K562 (cell line): Measurements from ENCODE around the gene MRGPRD. TPM values are rescaled to one million over a fixed set of nuclear protein-coding genes. Genes with fewer than 3 reads are reported as not detected.

Experiments
- ATAC-seq: fragments of 200-7000 bp; cut with Tn5 transposase; 3 replicates; pipeline ENCODE4 v1.9.1; 2020; ENCODE audit warnings: moderate library complexity
- BruUV-seq: library from RNA; stranded (reverse); fragments of 400-500 nt; replicated peaks from 2 replicates; lab custom pipeline; 2021; lab: Mats Ljungman, UMichigan
- CTCF ChIA-PET: fragments of 300-600 bp; formaldehyde crosslinking; extraction: SDS; loops from one replicate; lab custom pipeline; 2021; ENCODE audit warnings: low intra/inter-chr PET ratio; lab: Yijun Ruan, JAX
- POLR2A ChIA-PET: fragments of 300-600, 350-650 bp; sonication (Branson Sonifier 250); formaldehyde crosslinking; extraction: SDS; loops from one replicate; lab custom pipeline; 2021; ENCODE audit warnings: antibody characterized with exemption, inconsistent platforms; lab: Yijun Ruan, JAX
- DNase-seq, 4 experiments: peaks; one replicate each; pipeline versions ENCODE4 v3.0.0 to v3.0.0-alpha.2; 2011 to 2018; ENCODE audit warnings: low spot score in 3 of 4, mixed read lengths in 3 of 4; ENCODE audit errors: extremely low read depth in 1 of 4
- FAIRE-seq: peaks from 2 replicates; lab custom pipeline; 2011; peaks lifted over from hg19 to GRCh38; lab: Jason Lieb, UNC
- H2AFZ ChIP-seq: 2 replicates; pipeline ENCODE4 v1.6.0; 2011; ENCODE audit warnings: low read depth, low read length, control low read depth, inconsistent platforms
- H3K27ac ChIP-seq: fragments of 200-600 bp; 3 replicates; pipeline ENCODE4 v1.8.0; 2011; ENCODE audit warnings: low read depth, mild to moderate bottlenecking, control low read depth, inconsistent platforms, low read length, moderate library complexity, mixed read lengths; ENCODE audit errors: extremely low read depth
- H3K27me3 ChIP-seq, 2 experiments: fragments of 300-600 bp in 1 of 2; 2 replicates in 1 of 2; 3 replicates in 1 of 2; pipeline versions ENCODE4 v1.6.0 to v1.8.0; 2011; ENCODE audit warnings: inconsistent platforms in 2 of 2, low read length in 2 of 2, mild to moderate bottlenecking in 1 of 2, mixed read lengths in 1 of 2, moderate library complexity in 1 of 2; ENCODE audit not compliant: control insufficient read depth in 2 of 2, insufficient read depth in 2 of 2
- H3K36me3 ChIP-seq: fragments of 300-600 bp; 3 replicates; pipeline ENCODE4 v1.8.0; 2011; ENCODE audit warnings: mild to moderate bottlenecking, low read length, inconsistent platforms; ENCODE audit not compliant: control insufficient read depth, insufficient read depth
- H3K4me1 ChIP-seq, 2 experiments: fragments of 200-600 bp in 1 of 2; replicated peaks in 1 of 2; 2 replicates in 1 of 2; 3 replicates in 1 of 2; pipeline versions ENCODE4 v1.5.1 to v1.8.0; 2011; ENCODE audit warnings: inconsistent platforms in 2 of 2, low read length in 2 of 2, mild to moderate bottlenecking in 1 of 2, mixed read lengths in 1 of 2, moderate library complexity in 1 of 2; ENCODE audit not compliant: control insufficient read depth in 2 of 2, insufficient read depth in 2 of 2
- H3K4me2 ChIP-seq: 2 replicates; pipeline ENCODE4 v1.6.1; 2011; ENCODE audit warnings: low read length, control low read depth, inconsistent platforms, mixed read lengths; ENCODE audit not compliant: insufficient read depth
- H3K4me3 ChIP-seq: fragments of 200-600 bp; sonication (generic), shearing (Covaris generic); 2 replicates; pipeline ENCODE4 v1.5.1; 2016; ENCODE audit warnings: control low read depth, inconsistent platforms
- H3K79me2 ChIP-seq: fragments of 200-600 bp; 3 replicates; pipeline ENCODE4 v1.8.0; 2011; ENCODE audit warnings: low read length, inconsistent platforms; ENCODE audit not compliant: control insufficient read depth, insufficient read depth
- H3K9ac ChIP-seq, 2 experiments: 2 replicates each; pipeline versions ENCODE4 v1.6.0 to v1.6.1; 2011; ENCODE audit warnings: low read depth in 2 of 2, low read length in 2 of 2, control low read depth in 1 of 2, inconsistent platforms in 1 of 2, mild to moderate bottlenecking in 1 of 2, mixed read lengths in 1 of 2; ENCODE audit not compliant: insufficient read depth in 1 of 2
- H3K9me1 ChIP-seq: one replicate; pipeline ENCODE4 v1.6.0; 2011; ENCODE audit warnings: inconsistent platforms, mild to moderate bottlenecking, low read length, moderate library complexity; ENCODE audit not compliant: control insufficient read depth, insufficient read depth
- H3K9me3 ChIP-seq: replicated peaks from 2 replicates; pipeline ENCODE4 v1.5.1; 2011; ENCODE audit warnings: low read depth, low read length, inconsistent platforms; ENCODE audit not compliant: control insufficient read depth, insufficient read depth
- H4K20me1 ChIP-seq: replicated peaks from 2 replicates; pipeline ENCODE4 v1.6.1; 2011; ENCODE audit warnings: low read length, inconsistent platforms, mixed read lengths; ENCODE audit not compliant: control insufficient read depth, insufficient read depth
- DACH1 ChIP-seq: fragments of 450-650 bp; IDR thresholded peaks from 2 replicates; pipeline ENCODE4 v1.6.1; 2018; ENCODE audit not compliant: partially characterized antibody
- MAFG ChIP-seq: fragments of 450-650 bp; conservative IDR thresholded peaks from 2 replicates; pipeline ENCODE4 v1.6.1; 2016; ENCODE audit warnings: missing genetic modification characterization, missing compliant biosample characterization
- NFIC ChIP-seq: fragments of 450-650 bp; IDR thresholded peaks from 2 replicates; pipeline ENCODE4 v1.6.1; 2017; ENCODE audit warnings: mild to moderate bottlenecking, inconsistent platforms
- PPARD ChIP-seq: fragments of 250-450 bp; sonication (Bioruptor Pico); IDR thresholded peaks from 2 replicates; pipeline ENCODE4 v1.8.0; 2022; ENCODE audit warnings: inconsistent platforms, mild to moderate bottlenecking, moderate library complexity
- ZFP36 ChIP-seq: fragments of 150-350 bp; IDR thresholded peaks from 2 replicates; pipeline ENCODE4 v1.6.1; 2018; ENCODE audit warnings: low read length, low read depth; ENCODE audit not compliant: partially characterized antibody
- WGBS: fragments of 100-300 bp; shearing (Covaris generic); methylation state at CpG from one replicate; pipeline ENCODE4 v1.1.6; 2016; ENCODE audit warnings: low coverage, mixed read lengths; ENCODE audit not compliant: insufficient coverage; ENCODE audit errors: missing lambda C conversion rate; 5-methylcytosine and 5-hydroxymethylcytosine counted together
- in situ Hi-C: fragments of 300-500 bp; cut with MboI; formaldehyde crosslinking; loops from 4 replicates; pipeline ENCODE4 v1.15.0; 2018; ENCODE audit warnings: inconsistent platforms, mixed read lengths
- intact Hi-C: fragments of 100-400 bp; cut with micrococcal nuclease; formaldehyde crosslinking; loops from 2 replicates; pipeline ENCODE4 v1.14.2; 2022
- polyA plus RNA-seq, 8 experiments: library from polyadenylated mRNA; depleted of rRNA in 4 of 8; stranded (reverse) in 5 of 8; unstranded in 3 of 8; fragments of >200 nt; fragmentation: Nextera tagmentation in 2 of 8; fragmentation: Illumina TruSeq in 1 of 8; extraction: Ambion mirVana in 2 of 8; extraction: Trizol in 1 of 8; gene quantifications; 2 replicates each; pipeline versions ENCODE4 v1.2.1 to v1.2.3, GENCODE V29; 2011 to 2014; ENCODE audit warnings: inconsistent platforms in 1 of 8, missing spikeins in 1 of 8
- total RNA-seq, 7 experiments: library from RNA; depleted of rRNA in 6 of 7; stranded (reverse); fragments of >200 nt in 6 of 7; fragmentation: Illumina TruSeq in 2 of 7; extraction: Trizol in 2 of 7; gene quantifications; 2 replicates each; pipeline versions ENCODE4 v1.2.1 to v1.2.3, GENCODE V29; 2011 to 2021; ENCODE audit warnings: low replicate concordance in 1 of 7
- TF ChIP-seq, protein P1 (sequence below): fragments of 450-650 bp; IDR thresholded peaks from 2 replicates; pipeline ENCODE4 v1.6.1; 2016; ENCODE audit warnings: mild to moderate bottlenecking, moderate library complexity
- TF ChIP-seq, protein P2 (sequence below): sonication (generic); formaldehyde crosslinking; IDR thresholded peaks from 2 replicates; pipeline ENCODE4 v1.9.0; 2022; ENCODE audit warnings: mild to moderate bottlenecking, missing genetic modification reagents

MRGPRD gene
- total and polyA plus RNA-seq, 9 of the 15 experiments (the other 6 are each of a cell fraction or from before 2014, with no cell fraction given): not detected

DNA sequence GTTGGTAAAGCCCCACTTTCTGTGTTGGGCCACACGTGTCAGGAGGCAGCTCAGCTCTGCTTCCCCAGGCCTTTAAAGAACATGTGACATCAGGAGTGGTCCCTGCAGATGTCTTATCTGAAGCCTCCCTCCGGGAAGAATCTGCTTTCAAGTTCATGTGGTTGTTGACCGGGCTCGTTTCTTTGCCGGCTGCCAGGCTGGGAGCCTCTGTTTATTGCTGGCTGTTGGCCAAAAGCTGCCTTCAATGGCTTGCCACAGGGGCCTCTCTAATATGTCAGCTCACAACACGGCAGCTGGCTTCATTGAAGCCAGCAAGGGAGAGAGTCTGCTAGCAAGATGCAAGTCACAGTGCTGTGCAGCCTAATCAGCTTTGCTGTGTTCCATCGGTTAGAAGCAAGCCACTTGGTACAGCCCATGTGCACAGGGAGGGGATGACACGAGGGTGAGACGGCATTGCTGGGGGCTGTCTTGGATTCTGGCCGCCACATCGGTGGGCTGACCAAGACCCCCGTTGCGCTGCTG is 17.7 kb upstream of the MRGPRD start:
- WGBS: 3% methylated on average over 13 of the region's 13 CpGs
- H3K9me1 ChIP-seq: no peaks in the 10 kb centered on the region
- H4K20me1 ChIP-seq: peaks cover 7% of the 10 kb centered on the region
- no peaks in the 10 kb centered on the region for H3K36me3 ChIP-seq
- peaks cover 0 to 7% of the 10 kb centered on the region in 2 experiments; a peak in 3 of 5 replicates for H3K4me1 ChIP-seq
- peak in 1 of 4 experiments; percentile 24 for DNase-seq
- FAIRE-seq: no peak
- BruUV-seq: no TSS peak
- no peak overlapping the region for H3K27ac ChIP-seq
- peaks cover 63 to 92% of the 10 kb centered on the region in 2 experiments for H3K27me3 ChIP-seq
- H3K79me2 ChIP-seq: no peaks in the 10 kb centered on the region
- H3K9me3 ChIP-seq: no peaks in the 10 kb centered on the region
- H3K4me2 ChIP-seq: no peak overlapping the region; the same call in 1 of the 2 replicates
- H3K9ac ChIP-seq: 0 out of 4 replicates have a peak overlapping the region, but pooled peaks of 1 of the 2 experiments have one; percentile 48
- in situ Hi-C loops: no loop called here
- intact Hi-C loops: no loop called here
- H3K4me3 ChIP-seq: no peak overlapping the region
- peak; percentile 53 for ATAC-seq
- ChIA-PET POLR2A (interaction anchor here (0.5 to 1.2 kb wide), 3 partner anchors 14 to 378 kb away, joined by 3 to 5 read pairs (median 4); partner anchors contain the start of gene MRGPRF), CTCF (no interaction called here)
- no peak overlapping the region for H2AFZ ChIP-seq
- TF ChIP-seq MAFG (tag): peak; percentile 49
- TF ChIP-seq NFIC: peak; percentile 68
- TF ChIP-seq ZFP36: peak; percentile 83
- TF ChIP-seq, protein P1, sequence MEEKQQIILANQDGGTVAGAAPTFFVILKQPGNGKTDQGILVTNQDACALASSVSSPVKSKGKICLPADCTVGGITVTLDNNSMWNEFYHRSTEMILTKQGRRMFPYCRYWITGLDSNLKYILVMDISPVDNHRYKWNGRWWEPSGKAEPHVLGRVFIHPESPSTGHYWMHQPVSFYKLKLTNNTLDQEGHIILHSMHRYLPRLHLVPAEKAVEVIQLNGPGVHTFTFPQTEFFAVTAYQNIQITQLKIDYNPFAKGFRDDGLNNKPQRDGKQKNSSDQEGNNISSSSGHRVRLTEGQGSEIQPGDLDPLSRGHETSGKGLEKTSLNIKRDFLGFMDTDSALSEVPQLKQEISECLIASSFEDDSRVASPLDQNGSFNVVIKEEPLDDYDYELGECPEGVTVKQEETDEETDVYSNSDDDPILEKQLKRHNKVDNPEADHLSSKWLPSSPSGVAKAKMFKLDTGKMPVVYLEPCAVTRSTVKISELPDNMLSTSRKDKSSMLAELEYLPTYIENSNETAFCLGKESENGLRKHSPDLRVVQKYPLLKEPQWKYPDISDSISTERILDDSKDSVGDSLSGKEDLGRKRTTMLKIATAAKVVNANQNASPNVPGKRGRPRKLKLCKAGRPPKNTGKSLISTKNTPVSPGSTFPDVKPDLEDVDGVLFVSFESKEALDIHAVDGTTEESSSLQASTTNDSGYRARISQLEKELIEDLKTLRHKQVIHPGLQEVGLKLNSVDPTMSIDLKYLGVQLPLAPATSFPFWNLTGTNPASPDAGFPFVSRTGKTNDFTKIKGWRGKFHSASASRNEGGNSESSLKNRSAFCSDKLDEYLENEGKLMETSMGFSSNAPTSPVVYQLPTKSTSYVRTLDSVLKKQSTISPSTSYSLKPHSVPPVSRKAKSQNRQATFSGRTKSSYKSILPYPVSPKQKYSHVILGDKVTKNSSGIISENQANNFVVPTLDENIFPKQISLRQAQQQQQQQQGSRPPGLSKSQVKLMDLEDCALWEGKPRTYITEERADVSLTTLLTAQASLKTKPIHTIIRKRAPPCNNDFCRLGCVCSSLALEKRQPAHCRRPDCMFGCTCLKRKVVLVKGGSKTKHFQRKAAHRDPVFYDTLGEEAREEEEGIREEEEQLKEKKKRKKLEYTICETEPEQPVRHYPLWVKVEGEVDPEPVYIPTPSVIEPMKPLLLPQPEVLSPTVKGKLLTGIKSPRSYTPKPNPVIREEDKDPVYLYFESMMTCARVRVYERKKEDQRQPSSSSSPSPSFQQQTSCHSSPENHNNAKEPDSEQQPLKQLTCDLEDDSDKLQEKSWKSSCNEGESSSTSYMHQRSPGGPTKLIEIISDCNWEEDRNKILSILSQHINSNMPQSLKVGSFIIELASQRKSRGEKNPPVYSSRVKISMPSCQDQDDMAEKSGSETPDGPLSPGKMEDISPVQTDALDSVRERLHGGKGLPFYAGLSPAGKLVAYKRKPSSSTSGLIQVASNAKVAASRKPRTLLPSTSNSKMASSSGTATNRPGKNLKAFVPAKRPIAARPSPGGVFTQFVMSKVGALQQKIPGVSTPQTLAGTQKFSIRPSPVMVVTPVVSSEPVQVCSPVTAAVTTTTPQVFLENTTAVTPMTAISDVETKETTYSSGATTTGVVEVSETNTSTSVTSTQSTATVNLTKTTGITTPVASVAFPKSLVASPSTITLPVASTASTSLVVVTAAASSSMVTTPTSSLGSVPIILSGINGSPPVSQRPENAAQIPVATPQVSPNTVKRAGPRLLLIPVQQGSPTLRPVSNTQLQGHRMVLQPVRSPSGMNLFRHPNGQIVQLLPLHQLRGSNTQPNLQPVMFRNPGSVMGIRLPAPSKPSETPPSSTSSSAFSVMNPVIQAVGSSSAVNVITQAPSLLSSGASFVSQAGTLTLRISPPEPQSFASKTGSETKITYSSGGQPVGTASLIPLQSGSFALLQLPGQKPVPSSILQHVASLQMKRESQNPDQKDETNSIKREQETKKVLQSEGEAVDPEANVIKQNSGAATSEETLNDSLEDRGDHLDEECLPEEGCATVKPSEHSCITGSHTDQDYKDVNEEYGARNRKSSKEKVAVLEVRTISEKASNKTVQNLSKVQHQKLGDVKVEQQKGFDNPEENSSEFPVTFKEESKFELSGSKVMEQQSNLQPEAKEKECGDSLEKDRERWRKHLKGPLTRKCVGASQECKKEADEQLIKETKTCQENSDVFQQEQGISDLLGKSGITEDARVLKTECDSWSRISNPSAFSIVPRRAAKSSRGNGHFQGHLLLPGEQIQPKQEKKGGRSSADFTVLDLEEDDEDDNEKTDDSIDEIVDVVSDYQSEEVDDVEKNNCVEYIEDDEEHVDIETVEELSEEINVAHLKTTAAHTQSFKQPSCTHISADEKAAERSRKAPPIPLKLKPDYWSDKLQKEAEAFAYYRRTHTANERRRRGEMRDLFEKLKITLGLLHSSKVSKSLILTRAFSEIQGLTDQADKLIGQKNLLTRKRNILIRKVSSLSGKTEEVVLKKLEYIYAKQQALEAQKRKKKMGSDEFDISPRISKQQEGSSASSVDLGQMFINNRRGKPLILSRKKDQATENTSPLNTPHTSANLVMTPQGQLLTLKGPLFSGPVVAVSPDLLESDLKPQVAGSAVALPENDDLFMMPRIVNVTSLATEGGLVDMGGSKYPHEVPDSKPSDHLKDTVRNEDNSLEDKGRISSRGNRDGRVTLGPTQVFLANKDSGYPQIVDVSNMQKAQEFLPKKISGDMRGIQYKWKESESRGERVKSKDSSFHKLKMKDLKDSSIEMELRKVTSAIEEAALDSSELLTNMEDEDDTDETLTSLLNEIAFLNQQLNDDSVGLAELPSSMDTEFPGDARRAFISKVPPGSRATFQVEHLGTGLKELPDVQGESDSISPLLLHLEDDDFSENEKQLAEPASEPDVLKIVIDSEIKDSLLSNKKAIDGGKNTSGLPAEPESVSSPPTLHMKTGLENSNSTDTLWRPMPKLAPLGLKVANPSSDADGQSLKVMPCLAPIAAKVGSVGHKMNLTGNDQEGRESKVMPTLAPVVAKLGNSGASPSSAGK: peak; percentile 24; the same call in 1 of the 2 replicates
- no peak for TF ChIP-seq PPARD (CRISPR knock-in tag)
- TF ChIP-seq, protein P2, sequence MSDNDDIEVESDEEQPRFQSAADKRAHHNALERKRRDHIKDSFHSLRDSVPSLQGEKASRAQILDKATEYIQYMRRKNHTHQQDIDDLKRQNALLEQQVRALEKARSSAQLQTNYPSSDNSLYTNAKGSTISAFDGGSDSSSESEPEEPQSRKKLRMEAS (CRISPR knock-in tag): peak; percentile 43; the same call in 1 of the 2 replicates
- no peak for TF ChIP-seq DACH1
